Activated CD8-positive, alpha-beta T cell treated with anti-CD3 and anti-CD28 coated beads for 36 hours (primary cell): ENCODE results near the gene SLF1. TPM values are rescaled to one million over a fixed set of nuclear protein-coding genes. Genes with fewer than 3 reads are reported as not detected.
A peak's percentile ranks its signal among the peaks of the same experiment; 100 is the strongest.
"Not testable (repeated sequence)": the region's sequence is repeated elsewhere in the genome, so short reads cannot be mapped to it uniquely, and the experiment has no call there.

Experiments
- ATAC-seq: fragments of 200-7000 bp; cut with Tn5 transposase; one replicate; pipeline ENCODE4 v1.10.0; 2021; ENCODE audit warnings: mild to moderate bottlenecking, moderate library complexity
- CTCF ChIA-PET: fragments of 350-600 bp; sonication (Branson Sonifier 250); formaldehyde crosslinking; loops from one replicate; lab custom pipeline; 2021; ENCODE audit warnings: antibody characterized with exemption; lab: Charles Lee
- POLR2A ChIA-PET: fragments of 350-600 bp; sonication (Branson Sonifier 250); formaldehyde crosslinking; loops from one replicate; lab custom pipeline; 2021; ENCODE audit warnings: antibody characterized with exemption; lab: Charles Lee
- DNase-seq: peaks from one replicate; pipeline ENCODE4 v3.0.0-alpha.2; 2020
- H3K27ac Mint-ChIP-seq: one replicate; pipeline ENCODE4 v1.8.0; 2021; ENCODE audit warnings: mild to moderate bottlenecking, mixed read lengths
- H3K27me3 Mint-ChIP-seq: one replicate; pipeline ENCODE4 v1.8.0; 2021; ENCODE audit warnings: mixed read lengths
- H3K36me3 Mint-ChIP-seq: one replicate; pipeline ENCODE4 v1.8.0; 2021; ENCODE audit warnings: low read depth, mixed read lengths
- H3K4me1 Mint-ChIP-seq: one replicate; pipeline ENCODE4 v1.8.0; 2021; ENCODE audit warnings: low read depth, mixed read lengths
- H3K4me3 Mint-ChIP-seq: one replicate; pipeline ENCODE4 v1.8.0; 2021; ENCODE audit warnings: mild to moderate bottlenecking, moderate library complexity, mixed read lengths
- H3K9me3 Mint-ChIP-seq: one replicate; pipeline ENCODE4 v1.8.0; 2021; ENCODE audit warnings: mixed read lengths
- CTCF ChIP-seq: fragments of 200-600 bp; IDR thresholded peaks from one replicate; pipeline ENCODE4 v1.8.0; 2022; ENCODE audit warnings: antibody characterized with exemption, mild to moderate bottlenecking
- intact Hi-C: fragments of 100-400 bp; cut with micrococcal nuclease; formaldehyde crosslinking; loops from one replicate; pipeline ENCODE4 v1.10.0; 2022
- total RNA-seq, 2 experiments: library from RNA; stranded (reverse); gene quantifications; one replicate each; pipeline ENCODE4 v1.2.3, GENCODE V29; 2021

Gene SLF1
- total RNA-seq = 10 to 100 TPM; 11.5 to 14.5 TPM

- ChIA-PET CTCF (interaction anchor here (1.2 to 1.8 kb wide), 4 partner anchors 12 to 119 kb away, joined by 3 to 5 read pairs (median 4); no protein-coding TSS in a partner anchor), POLR2A (interaction anchor here (0.6 to 1.2 kb wide), 2 partner anchors 9 to 36 kb away, joined by 3 to 4 read pairs; no protein-coding TSS in a partner anchor)
- DNase-seq = peak; percentile 93
- intact Hi-C loops = loop anchor here (10.0 kb wide), 3 partner anchors 76 to 236 kb away; no protein-coding TSS in a partner anchor
- Mint-ChIP-seq H3K27me3 (no peaks in the 10 kb centered on the region), H3K27ac (peak within 1 kb of the TSS; percentile 84), H3K9me3 (no peaks in the 10 kb centered on the region), H3K4me3 (peak within 1 kb of the TSS; percentile 81), H3K36me3 (no peaks in the 10 kb centered on the region), H3K4me1 (peaks cover 34% of the 10 kb centered on the region)
- no peak for TF ChIP-seq CTCF
- ATAC-seq = peak; percentile 88
These were observed at the start of gene SLF1, which contains the start of gene KIAA0825 for GRCh38 chr5:94618493-94619328. SLF1 (plus strand) TSS chr5:94618669; CDS start chr5:94628811, 10,142 bp downstream. KIAA0825 (minus strand) TSS chr5:94618604; CDS start chr5:94537126, 81,478 bp downstream.

- CTCF ChIA-PET = no interaction called here
- Mint-ChIP-seq H3K27ac (no peak overlapping the region), H3K9me3 (no peaks in the 10 kb centered on the region), H3K4me1 (peaks cover 20% of the 10 kb centered on the region), H3K36me3 (no peaks in the 10 kb centered on the region), H3K4me3 (no peak overlapping the region), H3K27me3 (no peaks in the 10 kb centered on the region)
- TF ChIP-seq CTCF = no peak
- intact Hi-C loops = no loop called here
- POLR2A ChIA-PET = no interaction called here
- no peak for ATAC-seq
- DNase-seq = no peak
These were observed 47.1 kb upstream of the SLF1 start for GRCh38 chr5:94571415-94571814.

- H3K27me3 Mint-ChIP-seq, intact Hi-C loops, DNase-seq, H3K9me3 Mint-ChIP-seq, H3K36me3 Mint-ChIP-seq, H3K4me3 Mint-ChIP-seq, ATAC-seq: not testable (repeated sequence)
- ChIA-PET POLR2A (interaction anchor here (1.3 kb wide), 1 partner anchor 11 kb away, joined by 4 read pairs; no protein-coding TSS in a partner anchor), CTCF (interaction anchor here (1.3 to 2.0 kb wide), 2 partner anchors 19 to 48 kb away, joined by 3 to 4 read pairs; no protein-coding TSS in a partner anchor)
- peaks cover 35% of the 10 kb centered on the region for H3K4me1 Mint-ChIP-seq
- peak overlapping the region; percentile 14 for H3K27ac Mint-ChIP-seq
These were observed 45.1 kb upstream of the SLF1 start for GRCh38 chr5:94573349-94573748.

- no peaks in the 10 kb centered on the region for H3K36me3 Mint-ChIP-seq
- peaks cover 36% of the 10 kb centered on the region for H3K4me1 Mint-ChIP-seq
- no peaks in the 10 kb centered on the region for H3K27me3 Mint-ChIP-seq
- no peak overlapping the region for H3K4me3 Mint-ChIP-seq
- H3K27ac Mint-ChIP-seq = peak overlapping the region; percentile 93
- ATAC-seq = peak; percentile 83
- intact Hi-C loops = no loop called here
- DNase-seq = peak; percentile 31
- no peak for TF ChIP-seq CTCF
- CTCF ChIA-PET = no interaction called here
- POLR2A ChIA-PET = no interaction called here
- H3K9me3 Mint-ChIP-seq = no peaks in the 10 kb centered on the region
These were observed 43.3 kb upstream of the SLF1 start for GRCh38 chr5:94575196-94575595.

GRCh38 chr5:94577466-94578245, 40.8 kb upstream of the SLF1 start:
- peaks cover 37% of the 10 kb centered on the region for H3K4me1 Mint-ChIP-seq
- no peak for TF ChIP-seq CTCF
- intact Hi-C loops = no loop called here

More at GRCh38 chr5:94577466-94578245, 40.8 kb upstream of the SLF1 start:
- Mint-ChIP-seq H3K9me3 (no peaks in the 10 kb centered on the region), H3K36me3 (no peaks in the 10 kb centered on the region), H3K4me3 (no peak overlapping the region), H3K27me3 (no peaks in the 10 kb centered on the region), H3K27ac (peak overlapping the region; percentile 41)
- ATAC-seq (peak; percentile 55), DNase-seq (no peak)
- ChIA-PET CTCF (interaction anchor here (1.1 kb wide), 1 partner anchor 30 kb away, joined by 3 read pairs; no protein-coding TSS in a partner anchor), POLR2A (no interaction called here)
